Fibroblast of gingiva (primary cell): ENCODE results near the gene ARHGAP22.
A peak's percentile ranks its signal among the peaks of the same experiment; 100 is the strongest.
"Not testable (repeated sequence)": the region's sequence is repeated elsewhere in the genome, so short reads cannot be mapped to it uniquely, and the experiment has no call there.

Experiments
- DNase-seq: peaks from one replicate; pipeline ENCODE4 v3.0.0-alpha.2; 2011; ENCODE audit warnings: low read depth

The ARHGAP22 gene

DNA sequence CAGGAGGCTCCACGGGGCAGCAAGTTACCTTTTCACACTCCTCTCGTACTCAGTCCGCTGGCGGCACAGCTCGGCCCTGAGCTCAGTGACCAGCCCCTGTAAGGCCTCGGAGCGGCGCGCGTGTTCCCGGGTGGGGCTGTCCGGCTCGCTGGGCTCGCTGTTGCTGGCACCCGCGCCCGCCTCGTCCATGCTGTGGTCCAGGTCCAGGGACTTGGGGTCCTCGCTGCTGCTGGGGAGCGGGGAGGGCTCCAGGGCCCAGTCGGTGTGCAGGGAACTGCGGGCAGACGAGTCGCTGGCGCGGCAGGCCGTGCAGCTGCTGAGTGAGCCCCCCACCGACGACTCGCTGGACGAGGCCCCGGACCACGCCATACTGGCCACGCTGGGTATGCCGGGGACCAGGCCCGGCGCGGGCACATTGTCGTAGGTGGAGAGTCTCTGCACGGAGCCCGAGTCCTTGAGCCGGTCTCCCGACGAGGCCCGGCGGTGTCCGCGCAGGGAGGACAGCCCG lies 154.6 kb downstream of the ARHGAP22 start:
- no peak for DNase-seq

- no peak for DNase-seq
Measured at GRCh38 chr10:48449501-48450232, 155.2 kb downstream of the ARHGAP22 start.

- DNase-seq = peak; percentile 30
Measured at GRCh38 chr10:48448796-48449195, 156.1 kb downstream of the ARHGAP22 start.

GRCh38 chr10:48447356-48448215 lies 157.3 kb downstream of the ARHGAP22 start:
- no peak for DNase-seq

DNA sequence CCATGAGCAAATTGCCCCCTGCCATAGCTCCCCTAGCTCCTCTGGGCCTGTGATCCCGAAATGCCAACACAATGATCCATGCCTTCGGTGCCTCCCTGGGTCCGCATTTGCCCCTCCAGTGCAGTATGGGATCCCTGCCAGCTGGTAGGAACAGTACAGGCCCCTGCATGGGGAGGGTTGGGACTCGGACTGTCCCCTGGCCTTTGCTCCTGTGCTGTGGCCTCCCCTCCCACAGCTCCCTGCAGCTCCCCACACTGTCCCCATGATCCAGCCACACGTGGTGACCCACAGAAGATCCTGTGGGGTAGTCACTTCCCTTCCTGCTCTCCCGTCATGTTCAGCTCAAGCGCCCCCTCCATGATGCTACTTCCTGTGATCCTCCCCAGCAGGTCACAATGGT lies 158.1 kb downstream of the ARHGAP22 start:
- DNase-seq = no peak

GRCh38 chr10:48445932-48446331 lies 158.9 kb downstream of the ARHGAP22 start:
- DNase-seq = no peak

DNA sequence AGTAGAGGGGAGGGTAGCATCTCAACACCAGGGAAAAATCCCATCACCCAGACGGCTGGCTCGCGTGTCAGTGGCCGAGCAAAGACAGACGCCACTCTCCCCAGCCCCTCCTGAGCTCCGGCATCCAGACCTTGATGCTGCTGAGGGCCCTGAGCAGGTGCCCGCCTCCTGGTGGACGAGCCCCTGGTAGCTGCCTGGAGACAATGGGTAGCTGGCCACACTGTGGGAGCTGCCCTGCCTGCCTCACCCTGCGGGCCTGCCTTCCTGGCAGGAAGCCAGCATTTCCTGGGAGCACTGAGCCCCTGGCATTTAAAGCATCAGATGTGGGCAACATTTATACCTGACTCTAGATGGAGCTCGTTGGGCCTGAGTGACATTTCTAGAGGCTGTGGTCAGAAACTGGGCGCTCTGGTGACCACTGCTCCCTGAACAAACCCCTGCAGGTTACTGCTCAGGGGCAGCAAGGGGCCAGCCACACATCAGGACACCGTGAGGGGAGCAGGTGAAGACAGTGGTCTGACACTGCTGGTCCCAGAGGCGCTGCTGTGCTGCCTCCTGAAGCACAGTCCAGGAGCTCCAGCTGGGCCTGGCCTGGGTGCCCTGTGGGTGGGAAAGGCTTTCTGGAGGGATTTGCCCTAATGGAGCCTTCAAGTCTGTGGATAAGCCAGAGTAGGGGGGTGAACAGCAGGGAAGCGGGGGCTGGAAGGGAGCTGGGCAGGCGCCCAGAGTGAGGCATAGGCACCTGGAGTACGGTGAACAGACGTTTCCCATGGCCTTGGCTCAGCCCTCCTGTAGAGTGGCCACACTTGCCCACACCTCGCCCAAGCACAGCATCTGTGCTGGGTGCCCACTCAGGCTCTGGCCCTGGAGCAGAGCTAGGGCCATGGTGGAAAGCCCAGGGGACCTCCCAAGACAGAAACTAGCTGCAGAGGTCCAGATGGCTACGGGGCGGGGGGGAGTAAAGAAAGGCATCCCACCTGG lies 159.7 kb downstream of the ARHGAP22 start:
- DNase-seq = no peak

DNA sequence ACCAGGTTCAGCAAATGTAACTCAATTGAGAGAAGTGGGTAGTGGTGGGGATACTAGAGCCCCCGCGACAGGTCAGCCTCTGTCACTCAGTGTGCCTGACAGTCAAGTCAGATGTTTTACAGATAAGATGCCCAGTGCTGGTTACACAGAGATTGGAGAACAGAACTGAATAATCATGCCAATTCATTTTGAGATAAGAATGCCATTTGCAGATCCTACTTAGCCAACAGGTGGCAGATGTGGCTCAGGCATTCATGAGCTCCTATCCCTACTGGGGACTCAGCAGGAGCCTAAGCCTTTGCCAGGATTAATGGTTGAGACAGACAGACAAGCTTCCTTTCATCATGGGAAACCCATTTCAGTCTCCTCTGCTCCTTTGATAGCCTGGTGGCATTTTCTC lies 160.6 kb downstream of the ARHGAP22 start:
- DNase-seq = no peak

DNA sequence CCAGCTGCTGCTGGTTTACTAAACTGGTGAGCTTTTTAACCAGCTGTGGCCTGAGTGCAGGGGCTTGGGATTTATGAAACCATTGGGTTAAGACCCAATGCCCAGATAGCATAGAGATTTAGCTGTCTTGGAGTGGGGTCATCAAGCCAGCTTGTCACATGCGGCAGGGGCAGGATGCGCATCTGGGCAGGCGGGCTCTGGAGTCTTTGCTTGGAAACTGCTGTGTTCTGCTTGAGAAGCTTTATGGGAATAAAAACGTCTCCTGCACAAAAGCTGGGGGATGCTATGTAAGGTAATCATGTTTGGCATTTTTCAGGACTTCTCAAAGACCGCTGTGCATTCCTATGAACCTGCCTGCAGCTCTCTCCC lies 162.1 kb downstream of the ARHGAP22 start:
- no peak for DNase-seq

DNA sequence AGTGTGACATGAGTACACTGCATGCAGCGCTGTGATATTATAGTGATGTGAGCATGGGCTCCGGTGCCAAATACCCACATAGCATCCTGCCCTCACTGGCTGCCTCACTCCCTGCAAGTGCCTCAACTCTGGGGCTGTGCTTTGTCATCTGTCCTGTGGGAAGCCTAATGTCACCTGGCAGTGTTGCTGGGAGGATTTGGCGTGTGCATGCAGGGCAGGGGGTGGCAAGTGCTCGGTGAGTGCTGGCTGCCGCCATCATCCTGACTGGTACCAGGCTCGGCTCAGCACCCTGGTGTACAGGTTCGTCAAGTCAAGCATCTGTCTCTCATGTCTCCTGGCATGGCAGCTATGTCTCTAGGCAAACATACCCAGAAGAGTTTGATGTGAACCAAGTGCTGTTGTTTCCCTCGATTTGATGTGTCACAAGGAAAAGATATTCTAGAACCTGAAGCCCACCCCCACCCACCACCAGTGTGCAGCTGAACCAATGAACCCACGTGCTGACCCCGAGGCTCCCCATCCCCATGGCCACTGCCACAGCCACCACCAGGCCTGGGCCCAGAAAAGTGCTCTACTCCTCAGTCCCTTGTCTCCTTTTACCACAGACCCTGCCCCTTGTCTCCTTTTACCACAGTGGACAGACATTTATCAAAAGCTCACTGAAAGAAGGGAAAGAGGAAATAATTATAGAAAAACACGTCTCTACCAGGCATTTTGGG lies 162.6 kb downstream of the ARHGAP22 start:
- no peak for DNase-seq

GRCh38 chr10:48440771-48441170 lies 164.1 kb downstream of the ARHGAP22 start:
- no peak for DNase-seq

DNA sequence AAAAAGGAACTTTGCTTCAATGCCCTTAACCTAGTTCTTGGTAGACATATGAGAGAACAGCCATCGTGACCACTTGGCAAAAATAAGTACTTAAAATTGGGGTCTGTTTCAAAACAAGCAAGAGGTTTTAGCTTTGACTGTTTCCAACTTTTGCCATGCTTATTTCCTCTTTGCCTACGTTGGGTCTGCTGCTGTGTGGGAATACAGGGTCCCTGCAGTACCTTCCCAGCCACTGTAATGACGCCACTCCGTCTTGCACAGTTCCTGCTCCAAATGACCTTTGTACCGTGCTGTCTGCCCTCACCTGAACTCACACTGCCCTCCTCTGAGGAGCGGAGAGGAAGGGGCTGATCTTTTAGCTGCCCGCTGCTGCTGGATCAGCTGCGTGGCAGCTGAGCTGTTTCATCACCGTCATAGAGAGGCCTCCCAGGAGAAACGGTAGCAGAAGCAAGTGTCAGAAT lies 165.3 kb downstream of the ARHGAP22 start:
- DNase-seq = peak; percentile 17

DNA sequence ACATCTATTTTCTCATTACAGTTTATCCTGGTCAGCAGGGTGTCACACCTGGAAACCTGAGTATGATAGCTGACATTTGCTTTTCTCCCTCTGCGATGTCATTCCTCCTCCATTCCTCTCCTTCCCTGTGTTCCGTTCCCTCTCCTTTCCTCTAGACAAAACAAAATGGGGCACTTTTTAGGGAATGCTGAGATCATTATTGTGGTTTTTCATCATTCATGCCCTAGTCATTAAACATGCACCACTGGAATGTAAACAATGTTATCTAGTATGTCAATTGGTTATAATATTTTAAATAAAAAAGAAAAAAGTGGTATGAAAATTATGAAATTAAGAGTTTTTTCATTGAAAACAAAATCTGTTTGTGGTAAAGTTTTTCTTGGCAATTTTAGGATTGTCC lies 165.8 kb downstream of the ARHGAP22 start:
- peak; percentile 46 for DNase-seq

DNA sequence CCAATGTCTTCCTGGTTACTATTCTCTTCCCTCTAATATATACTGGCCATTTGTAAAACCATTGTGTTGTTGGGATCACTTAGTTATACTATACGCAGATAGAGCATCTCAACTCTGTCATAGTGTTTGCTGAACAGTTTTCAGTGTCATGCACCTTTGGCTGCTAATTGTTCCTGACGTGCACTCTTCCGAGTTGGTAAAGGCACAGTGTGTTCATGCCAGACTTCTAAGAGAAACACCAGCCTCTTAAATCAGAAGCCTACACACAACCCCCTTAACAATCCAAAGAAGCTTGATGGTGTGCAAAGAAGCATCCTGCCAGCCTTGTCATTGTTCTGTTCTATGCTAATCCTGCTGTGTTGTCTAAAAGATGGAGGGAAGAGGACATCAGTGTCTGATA lies 167.3 kb downstream of the ARHGAP22 start:
- no peak for DNase-seq

GRCh38 chr10:48431871-48432270 lies 173.0 kb downstream of the ARHGAP22 start:
- DNase-seq = no peak

DNA sequence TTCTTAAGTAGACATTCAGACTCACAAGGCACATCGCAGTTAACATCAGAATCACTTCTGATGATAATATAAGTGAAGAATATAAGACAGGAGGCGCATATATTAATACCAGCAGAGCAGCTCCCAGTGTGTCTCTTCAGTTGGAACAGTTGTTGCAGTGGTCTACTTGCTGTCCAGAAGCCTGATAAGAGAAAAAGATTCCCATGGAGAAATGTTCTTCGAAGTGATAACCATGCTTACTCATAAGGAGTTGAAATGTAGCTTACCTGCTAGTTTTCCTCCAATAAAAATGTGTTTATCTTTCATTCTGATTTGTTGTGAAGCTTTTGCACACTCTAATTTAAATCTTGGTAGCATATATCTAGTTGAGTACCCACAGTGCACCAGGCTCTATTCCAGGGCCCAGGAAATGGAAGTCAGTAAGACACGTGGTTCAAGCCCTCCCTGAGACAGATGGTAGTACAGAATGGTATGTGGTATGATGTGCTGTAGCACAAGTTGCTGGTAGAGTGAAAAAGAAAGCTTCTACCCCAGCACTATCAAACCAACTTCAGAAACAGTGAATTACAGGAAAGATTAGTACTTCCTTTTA lies 174.4 kb downstream of the ARHGAP22 start:
- no peak for DNase-seq

GRCh38 chr10:48429309-48429708 lies 175.6 kb downstream of the ARHGAP22 start:
- no peak for DNase-seq

GRCh38 chr10:48428896-48429295 lies 176.0 kb downstream of the ARHGAP22 start:
- DNase-seq = no peak

GRCh38 chr10:48423884-48424283 lies 181.0 kb downstream of the ARHGAP22 start:
- no peak for DNase-seq

DNA sequence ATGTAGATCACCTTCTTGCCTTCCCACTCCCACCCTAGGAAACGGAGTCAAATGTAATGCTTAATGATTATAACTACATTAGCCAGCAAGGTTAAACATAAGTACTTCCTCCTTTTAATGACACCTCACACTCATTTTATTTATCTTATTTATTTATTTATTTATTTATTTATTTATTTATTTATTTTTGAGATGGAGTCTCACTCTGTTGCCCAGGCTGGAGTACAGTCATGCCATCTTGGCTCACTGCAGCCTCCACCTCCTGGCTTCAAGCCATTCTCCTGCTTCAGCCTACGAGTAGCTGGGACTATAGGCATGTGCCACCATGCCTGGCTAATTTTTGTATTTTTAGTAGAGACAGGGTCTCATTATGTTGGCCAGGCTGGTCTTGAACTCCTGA lies 183.0 kb downstream of the ARHGAP22 start:
- not testable (repeated sequence) for DNase-seq

GRCh38 chr10:48419714-48420113 lies 185.2 kb downstream of the ARHGAP22 start:
- no peak for DNase-seq
